Umbilical cord (tissue), 2 donors: ENCODE data around the gene RHBDD1. TPM values are rescaled to one million over a fixed set of nuclear protein-coding genes. Genes with fewer than 3 reads are reported as not detected.
A peak's percentile ranks its signal among the peaks of the same experiment; 100 is the strongest.

ENCODE experiments used
- DNase-seq: peaks from one replicate; pipeline ENCODE4 v3.0.0-alpha.2; 2015; ENCODE audit warnings: low spot score
- total RNA-seq: library from RNA; depleted of rRNA; stranded (reverse); fragments of >200 nt; gene quantifications from one replicate; pipeline ENCODE4 v1.2.3, GENCODE V29; 2014; ENCODE audit warnings: low replicate concordance; ENCODE audit not compliant: insufficient read depth

Gene RHBDD1
- total RNA-seq, 1 donor from 2014 or later = 17.1 TPM

- no peak for DNase-seq
Observed at GRCh38 chr2:227031379-227031778, 195.5 kb downstream of the RHBDD1 start.

GRCh38 chr2:227033471-227034148 is 197.8 kb downstream of the RHBDD1 start:
- peak; percentile 72 for DNase-seq

- no peak for DNase-seq
Observed at GRCh38 chr2:227035711-227036367, 200.0 kb downstream of the RHBDD1 start.

- no peak for DNase-seq
Observed at GRCh38 chr2:227036527-227036926, 200.7 kb downstream of the RHBDD1 start.

- peak; percentile 27 for DNase-seq
Observed at GRCh38 chr2:227038550-227039189, 202.8 kb downstream of the RHBDD1 start.

- DNase-seq = no peak
Observed at GRCh38 chr2:227043981-227044380, 208.1 kb downstream of the RHBDD1 start.

Other genes with a start within 250 kb of the RHBDD1 start
- gene IRS1, start 36.2 kb upstream of the RHBDD1 start, total RNA-seq = 15.2 TPM